Right ventricle myocardium inferior (tissue), 1 donor: ENCODE results near the gene AGBL4. TPM values are rescaled to one million over a fixed set of nuclear protein-coding genes. Genes with fewer than 3 reads are reported as not detected.

Experiments used
- ATAC-seq: fragments of 200-7000 bp; cut with Tn5 transposase; one replicate; pipeline ENCODE4 v1.9.1; 2020; ENCODE audit warnings: mild to moderate bottlenecking, moderate library complexity
- DNase-seq: peaks from one replicate; pipeline ENCODE4 v3.0.0; 2021; ENCODE audit errors: missing footprints
- intact Hi-C: fragments of 100-400 bp; cut with DNase I; formaldehyde crosslinking; loops from one replicate; pipeline ENCODE4 v1.11.0; 2022
- total RNA-seq: library from RNA; stranded (reverse); fragmentation: NEBNext Ultra II Directional; extraction: Animal tissue kit (Norgen Biotek cat#: 25700); gene quantifications from one replicate; pipeline ENCODE4 v1.2.1, GENCODE V29; 2021
- donor health status: DM: no; HTN: yes; CAD: no; lungs with severe emphysema.

The AGBL4 gene
- total RNA-seq, 1 donor from 2014 or later = 0.14 TPM

- no peak for ATAC-seq
- intact Hi-C loops = no loop called here
- no peak for DNase-seq
These were observed 788.8 kb downstream of the AGBL4 start for GRCh38 chr1:49234988-49235387.

GRCh38 chr1:49229555-49229954 lies 794.2 kb downstream of the AGBL4 start:
- ATAC-seq (no peak), DNase-seq (no peak)
- intact Hi-C loops = no loop called here

DNA sequence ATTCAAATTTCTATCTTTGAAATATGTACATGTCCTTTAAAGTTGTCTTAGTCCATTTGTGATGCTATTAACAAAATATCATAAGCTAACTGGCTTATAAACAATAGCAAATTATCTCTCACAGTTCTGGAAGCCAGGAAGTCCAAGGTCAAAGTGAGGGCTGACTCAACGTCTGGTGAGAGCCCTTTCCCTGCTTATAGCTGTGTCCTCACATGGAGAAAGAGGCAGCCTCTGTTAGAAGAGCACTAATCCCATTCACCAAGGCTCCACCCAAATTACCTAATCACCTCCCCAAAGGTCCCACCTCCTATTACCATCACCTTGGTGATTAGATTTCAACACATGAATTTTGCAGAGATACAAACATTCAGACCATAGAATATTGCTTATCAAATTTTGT lies 797.0 kb downstream of the AGBL4 start:
- DNase-seq = no peak
- ATAC-seq = no peak
- intact Hi-C loops = no loop called here

DNA sequence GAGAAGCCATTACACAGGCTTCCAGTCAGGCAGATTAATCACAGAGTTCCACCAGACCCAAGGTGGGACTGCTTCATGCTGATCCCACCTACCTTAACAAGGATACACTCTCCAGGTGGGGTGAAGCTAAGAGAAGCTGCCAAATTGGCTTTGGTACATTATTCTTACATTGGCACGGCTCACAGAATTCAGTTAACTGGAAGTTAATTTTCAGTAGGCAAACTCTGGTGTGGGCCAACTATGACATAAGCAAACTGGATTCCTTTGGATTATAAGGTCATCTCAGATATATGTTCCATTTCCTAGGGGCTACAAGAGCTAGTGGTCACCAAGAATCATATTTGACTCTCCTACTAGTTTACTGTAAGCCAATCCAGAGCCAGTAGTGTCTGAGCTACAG lies 798.3 kb downstream of the AGBL4 start:
- DNase-seq (no peak), ATAC-seq (no peak)
- intact Hi-C loops = no loop called here

GRCh38 chr1:49213301-49213700 lies 810.5 kb downstream of the AGBL4 start:
- no peak for DNase-seq
- no peak for ATAC-seq
- intact Hi-C loops = no loop called here

DNA sequence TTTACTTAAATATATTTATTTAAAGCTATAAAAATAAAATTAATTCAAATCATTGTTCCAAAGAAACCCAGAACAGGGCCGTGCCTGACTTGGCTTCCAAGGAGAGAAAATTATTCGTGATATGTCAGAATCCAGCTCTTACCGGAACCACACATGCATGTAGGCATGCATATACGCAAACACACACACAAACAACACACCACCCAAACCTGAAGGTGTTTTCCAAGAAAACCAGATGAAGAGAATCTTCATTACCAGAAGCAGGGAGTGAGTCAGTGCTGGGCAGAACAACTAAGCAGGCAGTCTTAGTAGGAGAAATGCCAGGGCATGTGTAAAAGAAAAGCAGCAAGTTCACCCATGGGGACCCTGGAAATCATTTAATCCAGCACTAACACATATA lies 815.0 kb downstream of the AGBL4 start:
- no peak for ATAC-seq
- intact Hi-C loops = no loop called here

GRCh38 chr1:49204720-49205119 lies 819.0 kb downstream of the AGBL4 start:
- DNase-seq = no peak
- intact Hi-C loops = no loop called here

More for the DNA sequence above, 815.0 kb downstream of the AGBL4 start:
- DNase-seq = no peak

GRCh38 chr1:49200738-49201137 lies 823.0 kb downstream of the AGBL4 start:
- intact Hi-C loops = no loop called here
- no peak for DNase-seq
- ATAC-seq = no peak

More at GRCh38 chr1:49204720-49205119, 819.0 kb downstream of the AGBL4 start:
- ATAC-seq = no peak

DNA sequence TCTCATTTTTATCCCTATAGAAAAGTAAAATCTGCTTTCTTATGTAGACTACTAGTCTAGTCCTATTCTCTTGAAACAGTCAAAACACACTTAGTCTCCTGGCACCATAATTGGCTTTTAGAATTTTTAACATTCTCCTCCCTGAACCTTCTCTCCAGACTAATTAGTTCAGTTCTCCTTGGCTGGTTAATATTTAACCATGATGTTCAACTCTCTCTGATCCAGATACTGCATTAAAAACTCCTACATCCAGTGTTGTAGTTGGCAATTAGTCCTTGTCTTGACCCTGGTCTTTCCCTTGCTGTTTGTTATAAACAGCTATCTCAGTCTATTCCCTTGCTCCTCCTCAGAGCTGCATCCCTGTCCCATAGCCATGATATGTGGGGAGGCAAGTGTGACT lies 824.2 kb downstream of the AGBL4 start:
- ATAC-seq (no peak), DNase-seq (no peak)
- intact Hi-C loops = no loop called here

- DNase-seq (no peak), ATAC-seq (no peak)
- intact Hi-C loops = no loop called here
These were observed 826.7 kb downstream of the AGBL4 start for GRCh38 chr1:49197081-49197480.

- intact Hi-C loops = no loop called here
- ATAC-seq (no peak), DNase-seq (no peak)
These were observed 833.6 kb downstream of the AGBL4 start for GRCh38 chr1:49190138-49190537.

GRCh38 chr1:49187056-49187455 lies 836.7 kb downstream of the AGBL4 start:
- no peak for ATAC-seq
- intact Hi-C loops = no loop called here

GRCh38 chr1:49185450-49185980 lies 838.2 kb downstream of the AGBL4 start:
- DNase-seq (no peak), ATAC-seq (no peak)
- intact Hi-C loops = no loop called here

More at GRCh38 chr1:49187056-49187455, 836.7 kb downstream of the AGBL4 start:
- no peak for DNase-seq

GRCh38 chr1:49183489-49183888 lies 840.3 kb downstream of the AGBL4 start:
- intact Hi-C loops = no loop called here
- DNase-seq = no peak

DNA sequence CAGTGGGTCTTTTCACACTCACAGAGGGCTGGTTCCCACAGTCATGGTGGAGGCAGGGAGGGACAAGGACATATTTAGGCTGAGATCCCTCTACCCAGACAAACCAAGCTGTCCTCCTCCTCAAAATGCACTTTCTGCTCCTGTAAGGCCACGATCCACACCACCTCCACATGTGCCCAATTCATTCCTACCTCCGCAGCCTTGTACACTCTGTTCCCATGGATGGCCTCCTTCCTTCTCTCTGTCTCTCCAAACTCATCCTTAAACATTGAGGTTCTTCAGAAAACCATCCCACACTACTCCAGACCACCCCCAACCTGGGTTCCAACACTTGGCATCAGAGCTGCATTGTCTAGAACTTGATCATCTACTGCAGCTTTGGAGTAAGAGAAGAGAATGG lies 842.7 kb downstream of the AGBL4 start:
- intact Hi-C loops = no loop called here
- DNase-seq (no peak), ATAC-seq (no peak)

More at GRCh38 chr1:49183489-49183888, 840.3 kb downstream of the AGBL4 start:
- ATAC-seq = no peak

DNA sequence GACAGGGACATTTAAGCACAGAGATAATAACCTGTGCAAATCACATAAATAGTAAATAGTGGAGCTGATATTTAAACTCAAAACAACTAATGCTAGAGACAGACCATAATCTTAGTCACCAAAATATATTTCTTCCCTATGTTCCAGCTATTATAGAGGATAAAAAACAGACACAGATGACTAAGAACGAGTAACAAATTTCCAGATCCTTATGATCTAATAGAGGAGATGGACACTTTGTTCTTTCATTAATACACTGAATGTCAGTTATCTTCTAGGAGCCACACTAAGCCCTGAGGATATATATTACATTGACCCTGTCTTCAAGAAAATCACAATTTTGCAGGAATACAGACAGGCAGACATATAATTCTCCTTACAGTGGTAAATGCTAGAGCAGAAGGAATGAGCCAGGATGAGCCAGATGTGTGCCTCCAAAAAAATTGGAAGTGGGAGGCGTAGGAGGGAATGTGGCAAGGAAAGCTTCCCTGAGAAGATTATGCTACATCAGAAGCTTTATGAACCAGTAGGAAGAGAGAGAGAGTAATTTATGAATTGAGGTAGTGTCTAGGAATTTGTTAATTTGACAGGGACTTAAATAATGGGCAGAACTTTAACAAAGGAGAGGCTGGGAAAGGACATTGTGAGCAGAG lies 851.7 kb downstream of the AGBL4 start:
- DNase-seq = no peak
- intact Hi-C loops = no loop called here
- no peak for ATAC-seq

DNA sequence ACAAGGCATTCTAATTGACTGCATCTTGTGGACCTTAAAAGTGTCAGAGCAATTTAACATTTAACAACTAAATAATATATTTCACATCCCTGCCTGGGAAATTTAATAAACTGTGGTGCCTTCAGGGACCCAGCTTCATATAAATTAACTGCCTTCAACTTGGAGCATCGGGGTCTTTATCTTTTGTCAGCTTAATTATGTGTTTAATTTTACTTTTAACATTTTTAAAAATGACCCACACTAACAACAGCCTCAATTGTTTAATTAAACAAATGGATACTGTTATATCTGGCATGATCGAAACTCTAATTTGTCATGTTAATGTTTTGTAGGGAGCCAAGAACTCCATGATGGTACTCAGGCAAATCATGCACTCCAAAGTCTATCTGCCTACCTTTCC lies 857.7 kb downstream of the AGBL4 start:
- intact Hi-C loops = no loop called here
- DNase-seq = no peak
- no peak for ATAC-seq

DNA sequence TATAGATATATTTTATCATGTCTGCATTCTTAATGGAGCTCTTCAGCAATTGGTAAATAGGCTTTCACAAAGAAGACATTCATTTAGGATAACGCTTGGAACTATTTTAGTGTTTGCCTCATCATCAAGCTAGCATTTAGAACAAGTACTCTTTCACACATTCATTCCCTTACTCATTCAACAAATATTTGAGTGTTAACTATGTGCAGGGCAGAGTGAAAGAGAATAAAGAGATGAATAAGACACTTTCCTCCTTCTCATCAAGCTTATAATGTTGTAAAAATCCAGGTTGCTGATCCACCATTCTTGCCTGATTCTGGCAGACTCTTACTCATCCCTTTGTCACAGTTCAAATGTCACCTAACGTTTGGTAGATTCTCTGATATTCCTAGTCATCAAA lies 860.7 kb downstream of the AGBL4 start:
- DNase-seq = no peak
- intact Hi-C loops = no loop called here
- ATAC-seq = no peak

DNA sequence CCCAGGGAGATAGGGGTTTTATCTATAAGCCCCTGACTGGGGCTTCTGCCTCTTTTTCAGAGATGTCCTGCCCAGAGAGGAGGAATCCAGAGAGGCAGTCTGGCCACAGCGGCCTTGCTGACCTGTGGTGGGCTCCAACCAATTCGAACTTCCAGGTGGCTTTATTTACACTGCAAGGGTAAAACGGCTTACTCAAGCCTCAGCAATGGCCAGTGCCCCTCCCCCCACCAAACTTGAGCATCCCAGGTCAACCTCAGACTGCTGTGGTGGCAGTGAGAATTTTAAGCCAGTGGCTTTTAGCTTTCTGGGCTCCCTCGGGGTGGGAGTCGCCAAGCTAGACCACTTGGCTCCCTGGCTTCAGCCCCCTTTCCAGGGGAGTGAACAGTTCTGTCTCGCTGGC lies 863.1 kb downstream of the AGBL4 start:
- DNase-seq (no peak), ATAC-seq (no peak)
- intact Hi-C loops = no loop called here

DNA sequence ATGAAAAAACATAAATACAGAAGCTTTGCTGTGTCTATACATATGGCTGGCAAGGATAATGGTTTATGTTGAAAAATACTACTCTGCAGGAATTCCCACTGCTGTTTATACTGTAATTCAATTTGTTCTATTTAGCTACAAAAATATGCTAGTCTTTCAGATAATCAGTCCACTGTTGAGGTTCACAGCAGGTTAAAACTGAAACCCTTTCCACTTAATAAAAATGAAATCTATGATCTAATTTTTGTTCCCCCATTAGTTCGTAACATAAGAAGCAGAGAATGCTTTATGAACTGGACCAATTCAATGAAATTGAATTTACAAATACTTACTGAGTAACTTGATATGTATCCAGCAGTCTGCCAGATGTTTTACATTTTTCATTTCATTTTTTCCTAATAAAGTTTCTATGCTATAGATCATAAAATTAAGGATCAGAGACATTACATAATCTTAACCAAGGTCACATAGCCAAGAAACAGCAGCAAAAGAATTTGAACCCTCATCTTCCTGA lies 887.0 kb downstream of the AGBL4 start:
- intact Hi-C loops = no loop called here
- no peak for ATAC-seq

DNA sequence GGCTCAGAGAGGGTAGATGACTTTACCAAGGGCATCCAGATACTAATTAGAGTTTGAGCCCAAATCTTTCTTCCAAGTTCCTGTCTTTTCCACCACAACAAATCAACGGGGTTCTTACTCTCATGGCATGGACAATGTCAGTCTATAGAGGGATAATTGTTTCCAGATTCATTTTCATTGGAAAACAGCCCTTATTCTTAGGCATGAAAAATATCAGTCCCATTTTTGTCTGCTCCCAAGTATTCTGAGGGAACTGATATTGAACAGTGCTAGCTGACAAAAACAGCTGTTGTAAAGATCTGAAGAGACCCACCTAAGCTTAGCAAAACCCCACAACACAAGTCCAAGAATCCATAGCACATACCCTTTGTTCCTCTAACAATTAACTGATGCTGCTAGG lies 898.0 kb downstream of the AGBL4 start:
- intact Hi-C loops = no loop called here
- DNase-seq (no peak), ATAC-seq (no peak)

More for the DNA sequence above, 887.0 kb downstream of the AGBL4 start:
- DNase-seq = no peak
